GM23338 (cell line): ENCODE results near the gene MVB12B.

Source experiments
- EZH2phosphoT487 ChIP-seq: fragments of 200-600 bp; sonication (generic); IDR thresholded peaks from one replicate; pipeline ENCODE4 v1.8.1; 2018; ENCODE audit warnings: antibody characterized with exemption; ENCODE audit not compliant: unreplicated experiment
- JUNB ChIP-seq: IDR thresholded peaks from one replicate; pipeline ENCODE4 v1.6.1; 2016; ENCODE audit warnings: antibody characterized with exemption; ENCODE audit not compliant: unreplicated experiment
- POLR2AphosphoS5 ChIP-seq: IDR thresholded peaks from 2 replicates; pipeline ENCODE4 v1.6.1; 2016; ENCODE audit warnings: antibody characterized with exemption, low read depth
- ZNF114 ChIP-seq: fragments of 250-450 bp; sonication (Bioruptor Pico); IDR thresholded peaks from 2 replicates; pipeline ENCODE4 v1.5.0; 2020; ENCODE audit warnings: mild to moderate bottlenecking, moderate library complexity
- TF ChIP-seq, protein P1 (sequence below), 2 experiments: fragments of 200-600 bp in 1 of 2; sonication (generic) in 1 of 2; conservative IDR thresholded peaks; 2 replicates each; pipeline versions ENCODE4 v1.5.1 to v1.6.1; 2016 to 2017; ENCODE audit warnings: antibody characterized with exemption in 2 of 2, low read depth in 2 of 2, mild to moderate bottlenecking in 2 of 2, moderate library complexity in 1 of 2

DNA sequence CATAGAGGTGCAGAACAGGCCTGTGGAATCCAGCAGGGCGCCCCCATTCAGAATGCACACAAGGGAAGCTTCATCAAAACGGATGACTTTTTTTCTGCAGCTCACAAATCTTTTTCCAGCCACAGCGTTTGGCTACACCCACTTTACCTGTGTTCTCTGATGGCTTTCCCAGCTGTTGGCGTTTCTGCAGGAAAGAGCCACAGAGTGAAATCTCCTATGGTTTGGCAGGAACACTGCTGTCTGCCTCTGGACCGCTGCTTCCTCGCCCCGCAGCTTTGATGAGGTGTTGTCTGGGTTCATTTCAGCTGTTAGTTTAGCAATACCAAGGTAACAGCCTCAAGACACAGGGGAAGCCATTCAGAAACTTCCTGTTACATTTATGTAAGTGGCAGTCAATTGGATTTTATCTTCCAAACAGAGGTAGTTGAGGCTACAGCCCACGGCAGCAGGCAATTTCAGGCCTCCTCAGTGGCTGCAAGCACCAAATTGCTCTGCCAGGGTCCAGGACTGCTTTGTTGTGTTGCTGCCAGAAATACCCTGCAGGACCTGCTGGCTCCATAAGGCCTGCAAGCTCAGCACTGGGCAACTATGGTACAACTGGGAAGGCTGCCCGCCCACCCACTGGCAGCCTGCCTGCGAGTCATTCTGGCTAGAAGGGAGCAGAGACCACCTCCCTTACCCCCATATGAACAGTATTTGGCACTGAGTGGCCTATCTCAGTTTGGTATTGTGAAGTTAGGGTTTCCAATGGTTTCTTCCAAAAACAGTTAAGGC is 96.7 kb downstream of the MVB12B start:
- TF ChIP-seq, protein P1, sequence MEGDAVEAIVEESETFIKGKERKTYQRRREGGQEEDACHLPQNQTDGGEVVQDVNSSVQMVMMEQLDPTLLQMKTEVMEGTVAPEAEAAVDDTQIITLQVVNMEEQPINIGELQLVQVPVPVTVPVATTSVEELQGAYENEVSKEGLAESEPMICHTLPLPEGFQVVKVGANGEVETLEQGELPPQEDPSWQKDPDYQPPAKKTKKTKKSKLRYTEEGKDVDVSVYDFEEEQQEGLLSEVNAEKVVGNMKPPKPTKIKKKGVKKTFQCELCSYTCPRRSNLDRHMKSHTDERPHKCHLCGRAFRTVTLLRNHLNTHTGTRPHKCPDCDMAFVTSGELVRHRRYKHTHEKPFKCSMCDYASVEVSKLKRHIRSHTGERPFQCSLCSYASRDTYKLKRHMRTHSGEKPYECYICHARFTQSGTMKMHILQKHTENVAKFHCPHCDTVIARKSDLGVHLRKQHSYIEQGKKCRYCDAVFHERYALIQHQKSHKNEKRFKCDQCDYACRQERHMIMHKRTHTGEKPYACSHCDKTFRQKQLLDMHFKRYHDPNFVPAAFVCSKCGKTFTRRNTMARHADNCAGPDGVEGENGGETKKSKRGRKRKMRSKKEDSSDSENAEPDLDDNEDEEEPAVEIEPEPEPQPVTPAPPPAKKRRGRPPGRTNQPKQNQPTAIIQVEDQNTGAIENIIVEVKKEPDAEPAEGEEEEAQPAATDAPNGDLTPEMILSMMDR (conservative IDR thresholded peaks at IDR 0.05; ENCODE audit: low read depth in 2 of 2), result no peak
- TF ChIP-seq POLR2AphosphoS5 (no peak), ZNF114 (no peak), JUNB (no peak), EZH2phosphoT487 (no peak)
